ENCODE results near the gene GPR15LG.
"Not testable (repeated sequence)": the region's sequence is repeated elsewhere in the genome, so short reads cannot be mapped to it uniquely, and the experiment has no call there.

GPR15LG gene

GRCh38 chr10:84166620-84167288 is 6.8 kb upstream of the GPR15LG start:
- DNase-seq, result no peak

GRCh38 chr10:84167289-84167653 is 6.3 kb upstream of the GPR15LG start:
- DNase-seq, result not testable (repeated sequence)

- DNase-seq, result not testable (repeated sequence)
Measured at GRCh38 chr10:84168382-84168781, 5.2 kb upstream of the GPR15LG start.

- not testable (repeated sequence) for DNase-seq
Measured at GRCh38 chr10:84171237-84171636, 2.4 kb upstream of the GPR15LG start.

- not testable (repeated sequence) for DNase-seq
Measured at GRCh38 chr10:84171700-84172466, 1.7 kb upstream of the GPR15LG start.

- DNase-seq, result no peak
Measured at GRCh38 chr10:84172467-84173356, 889 bp upstream of the GPR15LG start.

- no peak for DNase-seq
Measured at GRCh38 chr10:84175436-84175835, 1.8 kb downstream of the GPR15LG start.

GRCh38 chr10:84176351-84176750 is 2.8 kb downstream of the GPR15LG start:
- no peak for DNase-seq

GRCh38 chr10:84176836-84177474 is 3.4 kb downstream of the GPR15LG start:
- no peak for DNase-seq

- DNase-seq, result no peak
Measured at GRCh38 chr10:84177541-84178141, 4.0 kb downstream of the GPR15LG start.

- DNase-seq, result no peak
Measured at GRCh38 chr10:84178160-84178609, 4.6 kb downstream of the GPR15LG start.

- no peak for DNase-seq
Measured at GRCh38 chr10:84179059-84179710, 5.6 kb downstream of the GPR15LG start.

GRCh38 chr10:84180386-84180785 is 6.8 kb downstream of the GPR15LG start:
- DNase-seq, result not testable (repeated sequence)

GRCh38 chr10:84181631-84182030 is 8.0 kb downstream of the GPR15LG start:
- no peak for DNase-seq

GRCh38 chr10:84184517-84184916 is 10.9 kb downstream of the GPR15LG start:
- no peak for DNase-seq

GRCh38 chr10:84185526-84186175 is 12.1 kb downstream of the GPR15LG start:
- no peak for DNase-seq

- DNase-seq, result no peak
Measured at GRCh38 chr10:84188815-84189214, 15.2 kb downstream of the GPR15LG start.

- DNase-seq, result no peak
Measured at GRCh38 chr10:84190621-84191020, 17.0 kb downstream of the GPR15LG start.

GRCh38 chr10:84191106-84191505 is 17.5 kb downstream of the GPR15LG start:
- DNase-seq, result no peak

GRCh38 chr10:84193327-84193726 is 19.7 kb downstream of the GPR15LG start:
- no peak for DNase-seq

- DNase-seq, result no peak
Measured at GRCh38 chr10:84193846-84194423, 20.3 kb downstream of the GPR15LG start.
